ENCODE data around the gene TCOF1.

The TCOF1 gene

DNA sequence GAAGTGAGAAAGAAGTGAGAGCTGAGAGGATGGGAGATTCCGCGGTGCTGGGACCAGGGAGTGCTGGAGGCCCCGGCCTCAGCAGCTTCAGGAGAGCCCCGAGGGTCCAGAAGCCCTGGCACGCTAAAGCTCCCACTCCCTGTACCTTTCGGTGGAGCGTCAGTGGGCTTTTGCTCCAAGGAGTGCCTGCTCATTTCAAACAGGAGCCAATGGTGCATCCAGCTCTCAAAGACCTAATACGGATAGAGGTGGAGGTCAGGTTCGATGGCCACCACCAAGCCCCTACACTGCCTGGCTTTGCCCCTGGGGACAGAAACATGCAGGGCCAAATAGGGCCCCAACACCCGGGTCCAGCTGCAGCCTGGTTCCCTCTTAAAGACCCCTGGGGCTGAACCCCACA, 47.0 kb downstream of the TCOF1 start:
- DNase-seq (ENCODE audit: low read depth, low spot score): no peak
- H3K4me3 ChIP-seq (ENCODE audit: low read depth, low read length): no peak overlapping the region
- TF ChIP-seq, protein P1, sequence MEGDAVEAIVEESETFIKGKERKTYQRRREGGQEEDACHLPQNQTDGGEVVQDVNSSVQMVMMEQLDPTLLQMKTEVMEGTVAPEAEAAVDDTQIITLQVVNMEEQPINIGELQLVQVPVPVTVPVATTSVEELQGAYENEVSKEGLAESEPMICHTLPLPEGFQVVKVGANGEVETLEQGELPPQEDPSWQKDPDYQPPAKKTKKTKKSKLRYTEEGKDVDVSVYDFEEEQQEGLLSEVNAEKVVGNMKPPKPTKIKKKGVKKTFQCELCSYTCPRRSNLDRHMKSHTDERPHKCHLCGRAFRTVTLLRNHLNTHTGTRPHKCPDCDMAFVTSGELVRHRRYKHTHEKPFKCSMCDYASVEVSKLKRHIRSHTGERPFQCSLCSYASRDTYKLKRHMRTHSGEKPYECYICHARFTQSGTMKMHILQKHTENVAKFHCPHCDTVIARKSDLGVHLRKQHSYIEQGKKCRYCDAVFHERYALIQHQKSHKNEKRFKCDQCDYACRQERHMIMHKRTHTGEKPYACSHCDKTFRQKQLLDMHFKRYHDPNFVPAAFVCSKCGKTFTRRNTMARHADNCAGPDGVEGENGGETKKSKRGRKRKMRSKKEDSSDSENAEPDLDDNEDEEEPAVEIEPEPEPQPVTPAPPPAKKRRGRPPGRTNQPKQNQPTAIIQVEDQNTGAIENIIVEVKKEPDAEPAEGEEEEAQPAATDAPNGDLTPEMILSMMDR (IDR thresholded peaks at IDR 0.05; ENCODE audit: insufficient read depth, low read length, missing control alignments): no peak
- POLR2A ChIA-PET: interaction anchor here (0.7 kb wide), 1 partner anchor 85 kb away, joined by 3 read pairs; no protein-coding TSS in a partner anchor
- CTCF ChIA-PET: interaction anchor here (0.6 to 2.1 kb wide), 3 partner anchors 8 to 44 kb away, joined by 3 to 6 read pairs (median 3); no protein-coding TSS in a partner anchor

DNA sequence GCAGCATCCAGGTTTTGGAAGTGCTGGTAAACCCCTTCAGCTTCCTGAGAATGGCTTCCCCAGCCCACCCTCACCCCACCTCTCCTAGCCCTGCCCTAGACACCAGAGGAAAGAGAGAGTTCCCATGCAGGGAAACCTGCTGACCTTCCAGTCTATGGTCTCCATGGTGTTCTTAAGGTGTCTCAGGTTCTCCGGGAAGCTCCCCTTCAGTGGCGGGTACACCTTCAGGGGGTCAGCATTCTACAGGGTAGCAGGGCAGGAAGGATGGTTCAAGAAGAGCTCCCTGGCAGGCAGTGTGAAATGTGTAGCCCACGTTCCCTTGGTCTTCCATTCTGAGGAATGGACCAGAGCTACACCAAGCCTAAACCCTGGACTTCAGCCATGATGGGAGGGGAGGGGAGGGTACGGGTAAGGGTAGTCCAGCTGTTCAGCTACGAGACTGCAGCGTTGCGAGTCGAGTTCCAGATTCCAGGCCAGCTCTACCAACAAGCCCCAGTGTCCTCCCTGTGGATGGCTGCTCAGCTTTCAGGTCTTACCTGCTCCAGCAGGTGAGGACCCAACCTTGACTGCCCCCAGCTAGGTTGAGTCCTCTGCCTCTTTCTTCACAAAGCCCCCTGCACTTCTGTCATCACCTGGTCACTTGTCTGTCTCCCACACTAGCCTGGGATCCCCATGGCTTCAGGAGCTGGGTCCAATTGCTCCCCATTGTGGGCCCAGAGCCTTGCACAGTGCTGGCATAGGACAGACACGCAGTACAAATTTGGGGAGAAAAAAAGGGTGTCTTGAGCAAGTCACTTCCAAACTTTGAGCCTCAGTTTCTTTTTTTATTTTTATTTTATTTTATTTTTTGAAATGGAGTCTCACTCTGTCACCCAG, 47.7 kb downstream of the TCOF1 start:
- TF ChIP-seq, protein P1 (IDR thresholded peaks at IDR 0.05; ENCODE audit: insufficient read depth, low read length, missing control alignments): no peak
- no peak overlapping the region for H3K4me3 ChIP-seq (ENCODE audit: low read depth, low read length)
- ChIA-PET CTCF (interaction anchor here (0.6 to 2.1 kb wide), 3 partner anchors 8 to 45 kb away, joined by 3 to 6 read pairs (median 3); no protein-coding TSS in a partner anchor), POLR2A (no interaction called here)
- DNase-seq (ENCODE audit: low read depth, low spot score): no peak

DNA sequence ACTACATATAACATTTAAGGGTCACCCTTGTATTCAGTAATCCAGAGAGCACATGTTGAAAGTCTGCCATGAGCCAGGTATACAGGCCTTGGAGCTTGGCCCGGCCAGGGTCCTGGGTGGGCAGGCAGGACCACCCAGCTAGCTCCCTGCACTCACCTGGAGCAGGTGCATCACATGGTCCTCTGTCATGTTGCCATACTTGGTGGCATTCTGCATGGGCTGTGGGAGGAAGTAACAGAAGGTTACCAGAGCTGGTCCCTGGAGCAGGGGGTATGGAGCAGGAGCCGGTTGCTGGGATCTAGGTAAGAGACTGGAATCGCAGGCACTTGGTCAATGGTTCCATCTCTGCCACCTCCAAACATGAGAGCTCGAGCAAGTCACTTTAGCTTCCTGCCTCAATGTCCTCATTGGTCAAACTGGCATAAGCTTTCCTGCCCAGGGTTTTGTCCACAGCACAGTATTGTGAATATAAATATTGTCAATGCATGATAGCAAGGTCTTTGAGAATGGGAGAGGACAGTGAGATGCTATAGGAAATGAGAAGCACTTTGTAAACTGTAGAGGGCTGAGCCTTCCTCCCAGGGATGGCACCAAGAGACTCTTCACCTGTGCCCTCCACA, 48.7 kb downstream of the TCOF1 start:
- DNase-seq (ENCODE audit: low read depth, low spot score): no peak
- TF ChIP-seq, protein P1 (IDR thresholded peaks at IDR 0.05; ENCODE audit: insufficient read depth, low read length, missing control alignments): no peak
- POLR2A ChIA-PET: no interaction called here
- no peak overlapping the region for H3K4me3 ChIP-seq (ENCODE audit: low read depth, low read length)
- CTCF ChIA-PET: interaction anchor here (2.1 kb wide), 1 partner anchor 9 kb away, joined by 6 read pairs; no protein-coding TSS in a partner anchor

DNA sequence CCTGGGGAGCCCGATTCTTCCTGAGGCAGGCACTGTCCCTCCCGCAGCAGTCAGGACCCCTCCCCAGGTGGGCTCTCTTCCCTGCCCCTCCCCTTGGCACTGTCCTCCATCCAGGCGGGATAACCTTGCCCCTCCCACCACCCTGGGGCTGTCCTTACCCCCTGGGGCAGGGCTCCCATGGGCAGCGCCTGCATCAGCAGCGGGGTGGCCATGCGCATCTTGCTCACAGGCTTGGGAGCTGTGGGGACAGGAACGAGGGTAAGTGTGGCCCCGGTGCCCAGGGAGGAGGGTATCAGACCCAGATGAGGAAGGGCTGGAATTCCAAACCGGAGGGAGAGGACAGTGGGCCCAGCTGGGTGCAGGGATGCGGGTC, 49.2 kb downstream of the TCOF1 start:
- DNase-seq (ENCODE audit: low read depth, low spot score): no peak
- no peak overlapping the region for H3K4me3 ChIP-seq (ENCODE audit: low read depth, low read length)
- TF ChIP-seq, protein P1 (IDR thresholded peaks at IDR 0.05; ENCODE audit: insufficient read depth, low read length, missing control alignments): no peak
- ChIA-PET POLR2A (no interaction called here), CTCF (interaction anchor here (2.1 kb wide), 1 partner anchor 10 kb away, joined by 6 read pairs; no protein-coding TSS in a partner anchor)

DNA sequence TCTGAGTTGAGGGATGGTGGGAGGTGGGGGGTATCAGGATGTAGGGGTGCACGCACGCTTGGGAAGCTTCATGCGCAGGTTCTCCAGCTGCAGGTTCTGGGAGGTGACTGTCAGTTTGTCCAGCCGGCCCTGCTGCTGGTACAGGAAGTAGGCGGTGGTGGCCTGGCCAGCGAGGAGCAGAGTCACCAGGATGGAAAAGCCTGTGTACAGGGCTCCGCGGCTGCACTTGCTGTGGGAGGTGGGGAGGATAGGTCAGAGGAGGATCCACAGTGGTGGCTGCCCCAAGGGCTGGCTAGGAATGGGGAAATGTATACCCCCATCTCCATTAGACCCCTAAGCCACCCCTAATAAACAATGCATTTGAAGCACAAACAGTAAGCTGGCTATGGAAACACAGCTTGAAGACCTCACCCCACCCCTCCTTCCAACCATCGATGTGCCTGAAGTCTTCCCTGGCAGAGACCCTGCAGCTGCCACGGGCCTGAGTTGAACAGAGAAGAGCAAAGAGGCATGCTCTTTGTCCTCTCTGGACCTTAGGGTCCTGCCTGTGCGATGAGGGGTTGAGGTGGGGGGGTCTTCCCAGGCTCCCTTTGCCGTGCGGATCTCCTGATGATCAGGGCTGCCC, 49.7 kb downstream of the TCOF1 start:
- ChIA-PET POLR2A (no interaction called here), CTCF (no interaction called here)
- TF ChIP-seq, protein P1 (IDR thresholded peaks at IDR 0.05; ENCODE audit: insufficient read depth, low read length, missing control alignments): no peak
- no peak for DNase-seq (ENCODE audit: low read depth, low spot score)
- no peak overlapping the region for H3K4me3 ChIP-seq (ENCODE audit: low read depth, low read length)
